Testis (tissue), 3 donors: ENCODE results near the gene IFIT3. TPM values are rescaled to one million over a fixed set of nuclear protein-coding genes. Genes with fewer than 3 reads are reported as not detected.
A peak's percentile ranks its signal among the peaks of the same experiment; 100 is the strongest.
"Not testable (repeated sequence)": the region's sequence is repeated elsewhere in the genome, so short reads cannot be mapped to it uniquely, and the experiment has no call there.

ENCODE experiments used
- DNase-seq: peaks from one replicate; pipeline ENCODE4 v3.0.0-alpha.2; 2019
- H3K27ac ChIP-seq, 2 donors: fragments of 200-600 bp; sonication (generic); one replicate each; pipeline ENCODE4 v1.5.1; 2019
- H3K27me3 ChIP-seq: fragments of 200-600 bp; sonication (generic); one replicate; pipeline ENCODE4 v1.5.1; 2019
- H3K36me3 ChIP-seq: fragments of 200-600 bp; sonication (generic); one replicate; pipeline ENCODE4 v1.5.1; 2017; ENCODE audit warnings: low read depth; ENCODE audit errors: missing control alignments
- H3K4me1 ChIP-seq: fragments of 200-600 bp; sonication (generic); one replicate; pipeline ENCODE4 v1.5.1; 2019
- H3K4me3 ChIP-seq, 2 donors: fragments of 200-600 bp; sonication (generic); one replicate each; pipeline ENCODE4 v1.5.1; 2017 to 2019
- H3K9me3 ChIP-seq: fragments of 200-600 bp; sonication (generic); one replicate; pipeline ENCODE4 v1.5.1; 2017
- CTCF ChIP-seq, 3 experiments: fragments of 450-650 bp in 2 of 3; fragments of 200-600 bp in 1 of 3; sonication (generic) in 1 of 3; IDR thresholded peaks; one replicate each; pipeline ENCODE4 v1.5.1; 2016 to 2019; ENCODE audit warnings: antibody characterized with exemption in 3 of 3, mild to moderate bottlenecking in 2 of 3, moderate library complexity in 1 of 3
- POLR2A ChIP-seq: fragments of 450-650 bp; IDR thresholded peaks from one replicate; pipeline ENCODE4 v1.6.1; 2017; ENCODE audit warnings: antibody characterized with exemption, mild to moderate bottlenecking, moderate library complexity
- WGBS, 2 donors: methylation state at CpG; one replicate each; pipeline ENCODE4 v1.1.5; 2018; 5-methylcytosine and 5-hydroxymethylcytosine counted together
- intact Hi-C: fragments of 100-400 bp; cut with DNase I; formaldehyde crosslinking; loops from one replicate; pipeline ENCODE4 v1.15.1; 2023; ENCODE audit warnings: low total_unique reads
- polyA plus RNA-seq: library from polyadenylated mRNA; stranded (reverse); fragments of 350-450 nt; fragmentation: Illumina TruSeq; extraction: RNeasy Lipid Tissue Mini Kit (QIAGEN cat#74804); gene quantifications from one replicate; pipeline ENCODE4 v1.2.3, GENCODE V29; 2014; ENCODE audit warnings: low read depth, low replicate concordance; ENCODE audit not compliant: insufficient read depth
- total RNA-seq, 2 donors: library from RNA; depleted of rRNA; stranded (reverse); fragments of >200 nt; gene quantifications; one replicate each; pipeline ENCODE4 v1.2.3, GENCODE V29; 2016

IFIT3 gene
- total and polyA plus RNA-seq, 3 donors from 2014 or later, result 5.4 to 10.6 (median 6.9) TPM

DNA sequence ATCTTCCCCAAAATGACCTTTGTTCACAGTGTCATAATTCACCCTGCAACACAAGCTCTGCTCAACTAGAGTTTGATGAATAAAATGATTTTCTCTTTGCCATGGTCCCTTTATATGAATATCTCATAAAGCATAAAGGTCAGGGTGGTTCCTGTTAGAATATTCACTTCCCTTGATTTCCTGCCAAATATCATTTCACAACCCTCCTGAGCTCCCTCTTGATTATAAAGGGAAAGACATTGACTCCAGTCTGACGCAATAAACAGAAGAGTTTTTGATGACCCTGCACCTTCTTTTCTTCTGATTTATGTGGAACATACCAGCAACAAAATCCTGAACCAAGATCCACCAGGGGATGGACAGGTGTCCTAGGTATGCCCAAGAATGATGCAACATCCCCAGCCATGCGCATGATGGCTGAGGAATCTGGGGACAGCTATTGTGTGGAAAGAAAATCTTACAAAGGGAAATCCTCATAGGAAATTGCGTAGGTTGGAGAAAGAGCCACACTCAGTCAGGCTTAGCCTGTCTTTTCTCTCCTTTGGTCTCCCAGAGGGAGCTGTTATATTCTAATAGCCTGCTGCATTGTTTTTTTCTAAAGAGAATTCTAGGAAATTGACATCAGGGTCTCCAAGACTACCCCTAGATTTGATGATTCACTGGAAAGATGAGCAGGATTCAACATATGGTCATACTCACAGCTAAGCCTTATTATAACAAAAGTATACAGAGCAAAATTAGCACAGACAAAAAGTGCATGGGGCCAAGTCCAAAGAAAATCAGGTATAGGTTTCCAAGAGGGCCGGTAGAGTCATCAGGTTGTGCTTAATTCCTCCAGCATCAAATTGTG is 18.8 kb downstream of the IFIT3 start:
- WGBS, 2 donors, result 82 to 88% methylated on average over 4 of the region's 4 CpGs
- Histone ChIP-seq H3K9me3 (no peaks in the 10 kb centered on the region), H3K27ac (no peak overlapping the region), H3K36me3 (no peaks in the 10 kb centered on the region), H3K4me3 (no peak overlapping the region), H3K27me3 (no peaks in the 10 kb centered on the region), H3K4me1 (peaks cover 12% of the 10 kb centered on the region)
- intact Hi-C loops, result no loop called here
- DNase-seq, result no peak
- TF ChIP-seq POLR2A, result no peak
- TF ChIP-seq CTCF (IDR thresholded peaks at IDR 0.05), result no peak

- H3K36me3 ChIP-seq, result no peaks in the 10 kb centered on the region
- H3K27ac ChIP-seq, result peak overlapping the region in 1 of 2 donors; percentile 46
Measured at GRCh38 chr10:89347701-89348457, 20.1 kb downstream of the IFIT3 start.

DNA sequence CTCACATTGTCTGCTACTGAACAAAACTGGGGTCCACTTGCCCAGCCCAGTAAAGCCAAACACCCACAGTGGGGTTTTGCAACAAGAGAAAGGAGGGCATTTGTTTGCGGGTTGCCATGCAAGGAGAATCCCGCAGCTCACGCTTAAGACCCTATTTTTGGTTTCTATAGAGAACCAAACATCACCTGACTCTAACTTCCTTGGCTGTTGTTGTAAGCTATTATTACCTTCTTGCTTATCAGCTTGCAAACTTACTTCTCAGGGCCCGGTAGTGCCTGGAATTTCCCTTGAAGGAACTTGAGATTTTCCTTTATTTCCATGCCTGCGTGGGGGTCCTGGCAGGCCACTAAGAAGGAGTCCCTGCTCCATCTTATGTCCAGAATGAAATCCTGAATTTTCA is 20.7 kb downstream of the IFIT3 start:
- WGBS, 2 donors, result 76 to 81% methylated on average over 5 of the region's 5 CpGs
- intact Hi-C loops, result no loop called here
- Histone ChIP-seq H3K27me3 (no peaks in the 10 kb centered on the region), H3K27ac (no peak overlapping the region), H3K9me3 (no peaks in the 10 kb centered on the region), H3K4me3 (no peak overlapping the region), H3K4me1 (peaks cover 16% of the 10 kb centered on the region), H3K36me3 (no peaks in the 10 kb centered on the region)
- DNase-seq, result no peak
- TF ChIP-seq CTCF (IDR thresholded peaks at IDR 0.05) (no peak), POLR2A (no peak)

More at GRCh38 chr10:89347701-89348457, 20.1 kb downstream of the IFIT3 start:
- 70 to 77% methylated on average over 7 of the region's 7 CpGs for WGBS, 2 donors
- peaks cover 16% of the 10 kb centered on the region for H3K4me1 ChIP-seq
- DNase-seq, result no peak
- no peaks in the 10 kb centered on the region for H3K9me3 ChIP-seq
- H3K4me3 ChIP-seq, result no peak overlapping the region
- TF ChIP-seq POLR2A (no peak), CTCF (IDR thresholded peaks at IDR 0.05) (no peak)
- no peaks in the 10 kb centered on the region for H3K27me3 ChIP-seq
- intact Hi-C loops, result no loop called here

- 55 to 75% methylated on average over 2 of the region's 2 CpGs for WGBS, 2 donors
- peaks cover 16% of the 10 kb centered on the region for H3K4me1 ChIP-seq
- no peak overlapping the region for H3K27ac ChIP-seq
- intact Hi-C loops, result no loop called here
- no peaks in the 10 kb centered on the region for H3K9me3 ChIP-seq
- no peaks in the 10 kb centered on the region for H3K27me3 ChIP-seq
- H3K4me3 ChIP-seq, result no peak overlapping the region
- no peaks in the 10 kb centered on the region for H3K36me3 ChIP-seq
- no peak for DNase-seq
- no peak for TF ChIP-seq POLR2A
- TF ChIP-seq CTCF (IDR thresholded peaks at IDR 0.05), result no peak
Measured at GRCh38 chr10:89348975-89349374, 21.2 kb downstream of the IFIT3 start.

GRCh38 chr10:89350631-89351315 is 23.0 kb downstream of the IFIT3 start:
- H3K36me3 ChIP-seq, H3K4me3 ChIP-seq, intact Hi-C loops, H3K27me3 ChIP-seq, H3K9me3 ChIP-seq: not testable (repeated sequence)
- peaks cover 16% of the 10 kb centered on the region for H3K4me1 ChIP-seq
- DNase-seq, result peak; percentile 32
- WGBS, 2 donors, result 39 to 41% methylated on average over 7 of the region's 7 CpGs
- peak overlapping the region; percentile 14 to 83 for H3K27ac ChIP-seq
